ENCODE results near the gene ZNF69. TPM values are rescaled to one million over a fixed set of nuclear protein-coding genes. Genes with fewer than 3 reads are reported as not detected.
"Not testable (repeated sequence)": the region's sequence is repeated elsewhere in the genome, so short reads cannot be mapped to it uniquely, and the experiment has no call there.

ZNF69 gene
- total RNA-seq, 2 donors from 2014 or later, result 2.3 to 2.4 TPM

DNA sequence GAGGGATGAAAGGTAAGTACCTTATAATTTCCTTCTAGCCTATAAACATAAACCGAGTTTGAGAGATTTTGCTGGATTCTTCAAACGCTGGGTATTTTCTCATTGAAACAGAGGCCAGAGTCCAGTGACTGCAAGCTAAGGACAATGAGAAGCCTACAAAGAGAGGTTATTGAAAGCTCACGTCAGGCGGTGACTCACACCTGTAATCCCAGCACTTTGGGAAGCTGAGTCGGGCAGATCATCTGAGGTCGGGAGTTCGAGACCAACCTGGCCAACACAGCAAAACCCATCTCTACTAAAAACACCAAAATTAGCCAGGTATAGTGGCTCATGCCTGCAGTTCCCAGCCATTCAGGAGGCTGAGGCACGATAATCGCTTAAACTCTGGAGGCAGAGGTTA, 15.0 kb upstream of the ZNF69 start:
- no peaks in the 10 kb centered on the region for H3K4me1 Mint-ChIP-seq
- H3K27ac Mint-ChIP-seq, result no peak overlapping the region
- peaks cover 3% of the 10 kb centered on the region for H3K36me3 Mint-ChIP-seq (ENCODE audit: low read depth)
- DNase-seq (no peak), ATAC-seq (no peak)
- H3K9me3 ChIP-seq (ENCODE audit: control insufficient read depth, low read length, poor library complexity, severe bottlenecking), result peaks cover 24% of the 10 kb centered on the region
- H3K27me3 Mint-ChIP-seq, result no peaks in the 10 kb centered on the region
- no peak overlapping the region for H3K4me3 Mint-ChIP-seq

GRCh38 chr19:11873762-11874161, 13.8 kb upstream of the ZNF69 start:
- ATAC-seq (no peak), DNase-seq (no peak)
- Mint-ChIP-seq H3K4me3 (no peak overlapping the region), H3K27ac (no peak overlapping the region), H3K36me3 (ENCODE audit: low read depth) (no peaks in the 10 kb centered on the region), H3K27me3 (no peaks in the 10 kb centered on the region), H3K4me1 (no peaks in the 10 kb centered on the region)
- H3K9me3 ChIP-seq (ENCODE audit: control insufficient read depth, low read length, poor library complexity, severe bottlenecking), result peaks cover 19% of the 10 kb centered on the region

DNA sequence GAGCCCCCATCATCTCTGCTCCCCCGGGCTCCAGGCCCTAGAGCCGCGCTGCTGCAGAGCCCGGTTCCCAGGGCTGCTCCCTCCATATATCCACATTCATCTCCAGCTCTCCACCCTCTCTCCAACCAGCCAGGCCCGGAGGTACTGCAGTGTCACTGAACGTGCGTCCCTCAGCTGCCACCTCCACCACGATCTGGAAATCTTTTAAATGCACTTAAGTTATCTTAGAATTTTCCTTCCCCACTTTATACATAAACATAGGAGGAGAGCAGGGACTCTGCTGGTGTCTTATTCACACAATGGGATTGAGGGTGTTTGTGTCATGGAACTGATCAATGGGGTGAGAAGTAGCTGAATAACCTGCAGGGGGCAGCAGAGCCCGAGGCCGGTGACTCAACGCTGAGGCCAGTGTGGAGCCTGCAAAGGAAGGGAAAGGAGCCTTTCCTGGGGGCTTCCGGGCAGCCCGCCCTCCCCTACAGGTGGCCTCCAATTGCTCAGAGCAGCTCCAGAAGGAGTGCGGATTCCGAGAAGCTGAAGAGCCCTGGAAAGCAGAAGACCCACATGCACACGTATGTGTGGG, 7.8 kb upstream of the ZNF69 start:
- not testable (repeated sequence) for H3K4me3 Mint-ChIP-seq; H3K27me3 Mint-ChIP-seq; H3K9me3 ChIP-seq (ENCODE audit: control insufficient read depth, low read length, poor library complexity, severe bottlenecking); H3K36me3 Mint-ChIP-seq (ENCODE audit: low read depth)
- peak overlapping the region; percentile 29 for H3K27ac Mint-ChIP-seq
- DNase-seq (peak in 2 of 3 donors; percentile 12 to 23), ATAC-seq (peak; percentile 48)
- peaks cover 11% of the 10 kb centered on the region for H3K4me1 Mint-ChIP-seq

- H3K4me1 Mint-ChIP-seq, result peaks cover 11% of the 10 kb centered on the region
- H3K27me3 Mint-ChIP-seq, result no peaks in the 10 kb centered on the region
- no peak for ATAC-seq
- no peak overlapping the region for H3K27ac Mint-ChIP-seq
- no peaks in the 10 kb centered on the region for H3K36me3 Mint-ChIP-seq (ENCODE audit: low read depth)
- DNase-seq, result no peak
- H3K9me3 ChIP-seq (ENCODE audit: control insufficient read depth, low read length, poor library complexity, severe bottlenecking), result no peaks in the 10 kb centered on the region
- H3K4me3 Mint-ChIP-seq, result no peak overlapping the region
These were observed 7.0 kb upstream of the ZNF69 start for GRCh38 chr19:11880598-11880997.

GRCh38 chr19:11881151-11881800, 6.3 kb upstream of the ZNF69 start:
- ATAC-seq (peak; percentile 68), DNase-seq (peak; percentile 12 to 43 (median 26))
- no peaks in the 10 kb centered on the region for H3K9me3 ChIP-seq (ENCODE audit: control insufficient read depth, low read length, poor library complexity, severe bottlenecking)
- Mint-ChIP-seq H3K27ac (no peak overlapping the region), H3K4me1 (peaks cover 11% of the 10 kb centered on the region), H3K36me3 (ENCODE audit: low read depth) (no peaks in the 10 kb centered on the region), H3K4me3 (no peak overlapping the region), H3K27me3 (no peaks in the 10 kb centered on the region)

- no peaks in the 10 kb centered on the region for H3K27me3 Mint-ChIP-seq
- ATAC-seq (no peak), DNase-seq (no peak)
These were observed 5.0 kb upstream of the ZNF69 start for GRCh38 chr19:11882606-11883005.

DNA sequence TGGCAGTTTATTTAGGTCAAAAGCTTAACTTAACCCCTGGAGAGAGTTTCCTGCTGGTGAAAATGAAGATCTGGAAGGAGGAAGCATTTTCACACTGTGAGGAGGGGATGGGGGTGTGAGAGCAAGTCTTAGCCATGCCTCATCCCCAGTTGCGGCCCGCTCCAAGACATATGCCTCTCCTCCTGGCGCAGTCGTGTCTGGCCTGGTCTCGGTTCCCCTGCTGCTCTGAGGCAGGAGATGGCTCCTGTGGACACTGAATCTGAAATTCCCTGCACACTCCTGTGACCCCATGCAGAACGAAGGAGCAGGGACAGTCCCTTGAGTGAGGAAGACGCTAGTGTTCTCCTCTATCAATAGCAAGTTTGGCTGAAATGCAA, 360 bp upstream of the ZNF69 start:
- DNase-seq (no peak), ATAC-seq (peak; percentile 23)
- Mint-ChIP-seq H3K27ac (peak overlapping the region; percentile 88), H3K27me3 (no peaks in the 10 kb centered on the region), H3K36me3 (ENCODE audit: low read depth) (no peaks in the 10 kb centered on the region), H3K4me3 (peak overlapping the region; percentile 93), H3K4me1 (peaks cover 23% of the 10 kb centered on the region)
- no peaks in the 10 kb centered on the region for H3K9me3 ChIP-seq (ENCODE audit: control insufficient read depth, low read length, poor library complexity, severe bottlenecking)

More at GRCh38 chr19:11882606-11883005, 5.0 kb upstream of the ZNF69 start:
- H3K4me3 Mint-ChIP-seq, result no peak overlapping the region
- no peaks in the 10 kb centered on the region for H3K36me3 Mint-ChIP-seq (ENCODE audit: low read depth)
- no peak overlapping the region for H3K27ac Mint-ChIP-seq
- H3K9me3 ChIP-seq (ENCODE audit: control insufficient read depth, low read length, poor library complexity, severe bottlenecking), result no peaks in the 10 kb centered on the region
- peaks cover 15% of the 10 kb centered on the region for H3K4me1 Mint-ChIP-seq

DNA sequence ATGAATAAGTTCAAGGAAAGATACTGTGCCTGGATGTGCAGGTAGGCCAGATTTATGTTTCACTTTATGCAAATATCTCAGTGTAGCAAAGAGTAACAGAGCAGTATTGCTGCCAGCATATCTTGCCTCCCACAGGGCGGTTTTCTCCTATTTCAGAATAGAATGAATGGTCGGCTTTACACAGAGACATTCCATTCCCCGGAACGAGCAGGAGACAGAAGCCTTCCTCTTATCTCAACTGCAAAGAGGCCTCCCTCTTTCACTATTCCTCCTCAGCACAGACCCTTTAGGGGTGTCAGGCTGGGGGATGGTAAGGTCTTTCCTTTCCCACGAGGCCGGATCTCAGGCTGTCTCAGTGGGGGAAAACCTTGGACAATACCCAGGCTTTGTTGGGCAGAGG, 2.3 kb downstream of the ZNF69 start:
- not testable (repeated sequence) for ATAC-seq; H3K27me3 Mint-ChIP-seq; DNase-seq; H3K4me3 Mint-ChIP-seq; H3K27ac Mint-ChIP-seq; H3K9me3 ChIP-seq (ENCODE audit: control insufficient read depth, low read length, poor library complexity, severe bottlenecking); H3K36me3 Mint-ChIP-seq (ENCODE audit: low read depth)
- peaks cover 17% of the 10 kb centered on the region for H3K4me1 Mint-ChIP-seq

- H3K27ac Mint-ChIP-seq, result peak overlapping the region; percentile 71
- peaks cover 2% of the 10 kb centered on the region for H3K36me3 Mint-ChIP-seq (ENCODE audit: low read depth)
- DNase-seq, result no peak
- no peaks in the 10 kb centered on the region for H3K27me3 Mint-ChIP-seq
- H3K9me3 ChIP-seq (ENCODE audit: control insufficient read depth, low read length, poor library complexity, severe bottlenecking), result no peaks in the 10 kb centered on the region
- H3K4me3 Mint-ChIP-seq, result no peak overlapping the region
- ATAC-seq, result no peak
- peaks cover 17% of the 10 kb centered on the region for H3K4me1 Mint-ChIP-seq
These were observed 3.1 kb downstream of the ZNF69 start for GRCh38 chr19:11890634-11891033.

- ATAC-seq, result no peak
- no peak for DNase-seq
- H3K9me3 ChIP-seq (ENCODE audit: control insufficient read depth, low read length, poor library complexity, severe bottlenecking), result no peaks in the 10 kb centered on the region
These were observed 7.3 kb downstream of the ZNF69 start for GRCh38 chr19:11894851-11895250.

GRCh38 chr19:11902228-11902627, 14.6 kb downstream of the ZNF69 start:
- no peak overlapping the region for H3K4me3 Mint-ChIP-seq
- DNase-seq (no peak), ATAC-seq (no peak)
- peaks cover 17% of the 10 kb centered on the region for H3K9me3 ChIP-seq (ENCODE audit: control insufficient read depth, low read length, poor library complexity, severe bottlenecking)
- no peaks in the 10 kb centered on the region for H3K36me3 Mint-ChIP-seq (ENCODE audit: low read depth)
- no peak overlapping the region for H3K27ac Mint-ChIP-seq
- no peaks in the 10 kb centered on the region for H3K4me1 Mint-ChIP-seq
- no peaks in the 10 kb centered on the region for H3K27me3 Mint-ChIP-seq

More at GRCh38 chr19:11894851-11895250, 7.3 kb downstream of the ZNF69 start:
- Mint-ChIP-seq H3K27me3 (no peaks in the 10 kb centered on the region), H3K4me3 (no peak overlapping the region), H3K36me3 (ENCODE audit: low read depth) (peaks cover 2% of the 10 kb centered on the region), H3K4me1 (no peaks in the 10 kb centered on the region), H3K27ac (no peak overlapping the region)

- peaks cover 17% of the 10 kb centered on the region for H3K9me3 ChIP-seq (ENCODE audit: control insufficient read depth, low read length, poor library complexity, severe bottlenecking)
- Mint-ChIP-seq H3K36me3 (ENCODE audit: low read depth) (no peaks in the 10 kb centered on the region), H3K4me3 (no peak overlapping the region), H3K27me3 (no peaks in the 10 kb centered on the region), H3K27ac (no peak overlapping the region), H3K4me1 (no peaks in the 10 kb centered on the region)
- no peak for DNase-seq
- ATAC-seq, result no peak
These were observed 18.3 kb downstream of the ZNF69 start for GRCh38 chr19:11905928-11906327.

DNA sequence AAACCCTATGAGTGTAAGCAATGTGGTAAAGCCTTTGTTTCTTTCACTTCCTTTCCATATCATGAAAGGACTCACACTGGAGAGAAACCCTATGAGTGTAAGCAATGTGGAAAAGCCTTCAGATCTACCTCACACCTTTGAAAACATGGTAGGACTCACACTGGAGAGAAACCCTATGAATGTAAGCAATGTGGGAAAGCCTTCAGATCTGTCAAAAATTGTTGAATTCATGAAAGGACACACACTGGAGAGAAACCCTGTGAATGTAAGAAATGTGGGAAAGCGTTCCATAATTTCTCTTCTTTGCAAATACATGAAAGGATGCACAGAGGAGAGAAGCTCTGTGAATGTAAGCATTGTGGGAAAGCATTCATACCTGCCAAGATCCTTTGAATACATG, 24.4 kb downstream of the ZNF69 start:
- H3K36me3 Mint-ChIP-seq (ENCODE audit: low read depth), result not testable (repeated sequence)

DNA sequence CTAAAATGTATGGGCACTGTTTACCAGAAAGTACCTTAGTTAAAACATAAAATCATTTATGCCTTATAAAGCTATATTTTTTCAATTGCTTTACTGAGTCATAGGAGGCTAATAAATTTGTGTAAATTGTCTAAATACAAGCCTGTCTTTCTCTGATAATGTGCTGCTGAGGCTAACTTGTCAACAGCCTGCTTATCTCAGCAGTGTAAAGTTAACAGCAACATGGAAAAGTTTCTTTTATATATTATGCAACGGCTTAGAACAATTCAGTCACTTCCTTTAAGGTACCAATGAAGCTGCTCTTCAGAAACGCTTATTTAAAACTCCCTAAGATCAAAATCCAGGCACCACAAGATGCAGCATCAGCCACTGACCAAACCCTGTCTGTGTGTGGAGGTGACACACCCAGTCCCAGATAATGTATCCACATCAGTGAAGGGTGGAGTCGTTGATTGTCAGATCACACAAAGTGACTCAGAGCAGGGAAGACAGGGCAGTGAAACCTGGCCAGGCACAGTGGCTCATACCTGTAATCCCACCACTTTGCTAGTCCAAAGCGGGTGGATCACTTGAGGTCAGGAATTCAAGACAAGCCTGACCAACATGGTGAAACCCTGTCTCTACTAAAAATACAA, 27.0 kb downstream of the ZNF69 start:
- not testable (repeated sequence) for ATAC-seq

More for the DNA sequence above, 24.4 kb downstream of the ZNF69 start:
- not testable (repeated sequence) for H3K27me3 Mint-ChIP-seq; ATAC-seq; DNase-seq; H3K4me3 Mint-ChIP-seq; H3K9me3 ChIP-seq (ENCODE audit: control insufficient read depth, low read length, poor library complexity, severe bottlenecking); H3K27ac Mint-ChIP-seq; H3K4me1 Mint-ChIP-seq

More for the DNA sequence above, 27.0 kb downstream of the ZNF69 start:
- not testable (repeated sequence) for H3K9me3 ChIP-seq (ENCODE audit: control insufficient read depth, low read length, poor library complexity, severe bottlenecking); H3K36me3 Mint-ChIP-seq (ENCODE audit: low read depth); H3K27me3 Mint-ChIP-seq; H3K27ac Mint-ChIP-seq; H3K4me1 Mint-ChIP-seq; H3K4me3 Mint-ChIP-seq; DNase-seq
